Left lung (tissue), 10 donors: ENCODE data around the gene ZNF776. TPM values are rescaled to one million over a fixed set of nuclear protein-coding genes. Genes with fewer than 3 reads are reported as not detected.
"Not testable (repeated sequence)": the region's sequence is repeated elsewhere in the genome, so short reads cannot be mapped to it uniquely, and the experiment has no call there.

ENCODE experiments used
- ATAC-seq: fragments of 200-7000 bp; cut with Tn5 transposase; one replicate; pipeline ENCODE4 v1.9.1; 2020; ENCODE audit warnings: moderate library complexity
- DNase-seq, 4 donors: peaks; one replicate each; pipeline ENCODE4 v3.0.0-alpha.2; 2013 to 2020
- H3K27ac ChIP-seq, 2 donors: fragments of 200-600 bp; sonication (generic) in 1 of 2; one replicate each; pipeline versions ENCODE4 v1.5.0 to v1.8.0; 2020 to 2021
- H3K27me3 ChIP-seq, 2 donors: fragments of 200-600 bp; sonication (generic) in 1 of 2; one replicate each; pipeline versions ENCODE4 v1.5.0 to v1.8.0; 2020 to 2021
- H3K36me3 ChIP-seq, 2 donors: fragments of 200-600 bp; sonication (generic) in 1 of 2; one replicate each; pipeline versions ENCODE4 v1.5.0 to v1.8.0; 2020 to 2021
- H3K4me1 ChIP-seq, 2 donors: fragments of 200-600 bp; one replicate each; pipeline ENCODE4 v1.8.0; 2021
- H3K4me3 ChIP-seq, 2 donors: fragments of 200-600 bp; sonication (generic) in 1 of 2; one replicate each; pipeline versions ENCODE4 v1.5.0 to v1.8.0; 2020 to 2021; ENCODE audit warnings: mild to moderate bottlenecking in 1 of 2
- H3K9me3 ChIP-seq, 2 donors: fragments of 200-600 bp; sonication (generic) in 1 of 2; one replicate each; pipeline versions ENCODE4 v1.5.0 to v1.8.0; 2020 to 2021
- CTCF ChIP-seq, 2 donors: fragments of 200-600 bp; sonication (generic) in 1 of 2; IDR thresholded peaks; one replicate each; pipeline versions ENCODE4 v1.5.0 to v1.8.0; 2021; ENCODE audit warnings: antibody characterized with exemption in 2 of 2
- intact Hi-C, 2 donors: fragments of 100-400 bp; cut with DNase I; formaldehyde crosslinking; loops; one replicate each; pipeline versions ENCODE4 v1.11.2 to v1.14.2; 2022
- polyA plus RNA-seq, 6 donors: library from polyadenylated mRNA; unstranded; fragments of 120-200 nt; gene quantifications; one replicate each; pipeline ENCODE4 v1.2.1, GENCODE V29; 2013; ENCODE audit not compliant: insufficient read length in 6 of 6
- total RNA-seq, 2 donors: library from RNA; stranded (reverse); fragmentation: NEBNext Ultra II Directional; extraction: Animal tissue kit (Norgen Biotek cat#: 25700); gene quantifications; one replicate each; pipeline ENCODE4 v1.2.1, GENCODE V29; 2021
- donor health status: DM: no; HTN: yes; CAD: no.
- donor health status: DM: no; HTN: no; CAD: no.

The ZNF776 gene
- total and polyA plus RNA-seq, 8 donors, result 10.2 to 45.8 (median 38.4) TPM

- intact Hi-C loops, result loop anchor here in 1 of 2 donors (5.0 kb wide), 1 partner anchor 419 kb away; no protein-coding TSS in a partner anchor
- ATAC-seq, result peak; percentile 89
- TF ChIP-seq CTCF (IDR thresholded peaks at IDR 0.05), result peak; percentile 79 to 81
Observed at GRCh38 chr19:57738320-57738719, 8.3 kb upstream of the ZNF776 start.

GRCh38 chr19:57738770-57739169 is 7.8 kb upstream of the ZNF776 start:
- H3K27me3 ChIP-seq, H3K36me3 ChIP-seq, H3K4me3 ChIP-seq, H3K9me3 ChIP-seq, ATAC-seq, DNase-seq, H3K4me1 ChIP-seq, H3K27ac ChIP-seq: not testable (repeated sequence)
- intact Hi-C loops, result loop anchor here in 1 of 2 donors (5.0 kb wide), 1 partner anchor 419 kb away; no protein-coding TSS in a partner anchor

More at GRCh38 chr19:57738320-57738719, 8.3 kb upstream of the ZNF776 start:
- peak in 3 of 4 donors; percentile 42 to 66 (median 44) for DNase-seq
- not testable (repeated sequence) for H3K27me3 ChIP-seq, H3K27ac ChIP-seq, H3K4me1 ChIP-seq, H3K36me3 ChIP-seq, H3K9me3 ChIP-seq, H3K4me3 ChIP-seq

GRCh38 chr19:57747472-57747807 is 825 bp downstream of the ZNF776 start:
- no peak for DNase-seq
- intact Hi-C loops, result no loop called here
- ATAC-seq, result no peak
- Histone ChIP-seq H3K27me3 (no peaks in the 10 kb centered on the region), H3K4me3 (peak overlapping the region; percentile 91 to 93), H3K4me1 (peaks cover 10 to 22% of the 10 kb centered on the region in 2 donors), H3K27ac (peak overlapping the region in 1 of 2 donors; percentile 87), H3K9me3 (peaks cover 0 to 46% of the 10 kb centered on the region in 2 donors), H3K36me3 (peaks cover 3 to 42% of the 10 kb centered on the region in 2 donors)
- no peak for TF ChIP-seq CTCF (IDR thresholded peaks at IDR 0.05)

- peaks cover 9 to 48% of the 10 kb centered on the region in 2 donors for H3K36me3 ChIP-seq
- H3K4me1 ChIP-seq, result peaks cover 10 to 22% of the 10 kb centered on the region in 2 donors
- ATAC-seq, result no peak
- no peaks in the 10 kb centered on the region for H3K27me3 ChIP-seq
- peaks cover 0 to 52% of the 10 kb centered on the region in 2 donors for H3K9me3 ChIP-seq
- no peak for TF ChIP-seq CTCF (IDR thresholded peaks at IDR 0.05)
- intact Hi-C loops, result no loop called here
- H3K27ac ChIP-seq, result no peak overlapping the region
- H3K4me3 ChIP-seq, result peak overlapping the region; percentile 91 to 93
- no peak for DNase-seq
Observed at GRCh38 chr19:57748029-57748428, 1.4 kb downstream of the ZNF776 start.

GRCh38 chr19:57754091-57754673 is 7.6 kb downstream of the ZNF776 start:
- no peak for DNase-seq
- ATAC-seq, result no peak
- Histone ChIP-seq H3K9me3 (peaks cover 0 to 86% of the 10 kb centered on the region in 2 donors), H3K4me3 (no peak overlapping the region), H3K36me3 (peaks cover 11 to 100% of the 10 kb centered on the region in 2 donors), H3K27ac (no peak overlapping the region), H3K4me1 (peaks cover 0 to 2% of the 10 kb centered on the region in 2 donors), H3K27me3 (no peaks in the 10 kb centered on the region)
- intact Hi-C loops, result no loop called here
- no peak for TF ChIP-seq CTCF (IDR thresholded peaks at IDR 0.05)

- Histone ChIP-seq H3K36me3 (peaks cover 11 to 100% of the 10 kb centered on the region in 2 donors), H3K4me3 (no peak overlapping the region), H3K9me3 (peaks cover 0 to 77% of the 10 kb centered on the region in 2 donors), H3K4me1 (no peaks in the 10 kb centered on the region), H3K27me3 (no peaks in the 10 kb centered on the region), H3K27ac (no peak overlapping the region)
- intact Hi-C loops, result no loop called here
- no peak for DNase-seq
- TF ChIP-seq CTCF (IDR thresholded peaks at IDR 0.05), result no peak
- ATAC-seq, result no peak
Observed at GRCh38 chr19:57755031-57755430, 8.4 kb downstream of the ZNF776 start.
